Stimulated activated CD4-positive, alpha-beta T cell treated with anti-CD3 and anti-CD28 coated beads, TNF-alpha, amount 100 ng/mL, for 48 hours (primary cell): ENCODE data around the gene PDCL2.
"Not testable (repeated sequence)": the region's sequence is repeated elsewhere in the genome, so short reads cannot be mapped to it uniquely, and the experiment has no call there.

Experiments
- DNase-seq, 3 donors: peaks; one replicate each; pipeline ENCODE4 v3.0.0-alpha.2; 2020; ENCODE audit warnings: low read depth in 3 of 3

The PDCL2 gene

GRCh38 chr4:55588160-55588559 lies 3.9 kb downstream of the PDCL2 start:
- no peak for DNase-seq

GRCh38 chr4:55582773-55583172 lies 9.3 kb downstream of the PDCL2 start:
- not testable (repeated sequence) for DNase-seq

- DNase-seq = no peak
Observed at GRCh38 chr4:55578341-55579010, 13.6 kb downstream of the PDCL2 start.

GRCh38 chr4:55575513-55575912 lies 16.5 kb downstream of the PDCL2 start:
- no peak for DNase-seq

- DNase-seq = no peak
Observed at GRCh38 chr4:55574252-55574651, 17.8 kb downstream of the PDCL2 start.

- no peak for DNase-seq
Observed at GRCh38 chr4:55571806-55572205, 20.2 kb downstream of the PDCL2 start.

GRCh38 chr4:55568905-55569504 lies 23.0 kb downstream of the PDCL2 start:
- no peak for DNase-seq

- DNase-seq = no peak
Observed at GRCh38 chr4:55561889-55562288, 30.2 kb downstream of the PDCL2 start.

GRCh38 chr4:55560096-55560495 lies 31.9 kb downstream of the PDCL2 start:
- no peak for DNase-seq

GRCh38 chr4:55554453-55555030 lies 37.5 kb downstream of the PDCL2 start:
- DNase-seq = no peak

- DNase-seq = no peak
Observed at GRCh38 chr4:55553441-55554201, 38.4 kb downstream of the PDCL2 start.

- not testable (repeated sequence) for DNase-seq
Observed at GRCh38 chr4:55551964-55552363, 40.1 kb downstream of the PDCL2 start.

- no peak for DNase-seq
Observed at GRCh38 chr4:55549888-55550287, 42.2 kb downstream of the PDCL2 start.

GRCh38 chr4:55547918-55548317 lies 44.1 kb downstream of the PDCL2 start:
- DNase-seq = no peak

- DNase-seq = no peak
Observed at GRCh38 chr4:55547466-55547770, 44.6 kb downstream of the PDCL2 start.

GRCh38 chr4:55546756-55547465 lies 45.1 kb downstream of the PDCL2 start, which contains the start of gene CLOCK:
TSS of gene CLOCK (minus strand) at chr4:55546909. CDS start at chr4:55482785, 64,124 bp downstream.
- DNase-seq = peak; percentile 64 to 73 (median 72)

- DNase-seq = no peak
Observed at GRCh38 chr4:55546506-55546755, 45.6 kb downstream of the PDCL2 start.

GRCh38 chr4:55545641-55546505 lies 46.2 kb downstream of the PDCL2 start:
- DNase-seq = peak; percentile 24 to 41 (median 39)

GRCh38 chr4:55545151-55545550 lies 46.9 kb downstream of the PDCL2 start:
- no peak for DNase-seq

- DNase-seq = no peak
Observed at GRCh38 chr4:55543858-55544257, 48.2 kb downstream of the PDCL2 start.

- no peak for DNase-seq
Observed at GRCh38 chr4:55540271-55540670, 51.8 kb downstream of the PDCL2 start.
